ENCODE results near the gene FGFRL1.
"Not testable (repeated sequence)": the region's sequence is repeated elsewhere in the genome, so short reads cannot be mapped to it uniquely, and the experiment has no call there.

FGFRL1 gene

GRCh38 chr4:995311-996026 lies 16.0 kb upstream of the FGFRL1 start:
- Histone ChIP-seq H3K9ac (ENCODE audit: low read depth in 1 of 2, low read length in 2 of 2) (no peak overlapping the region), H3K9me3 (ENCODE audit: control insufficient read depth in 2 of 2, low read length in 2 of 2) (no peaks in the 10 kb centered on the region), H3K4me3 (ENCODE audit: low read length in 2 of 2) (no peak overlapping the region), H3K27ac (ENCODE audit: low read depth in 2 of 2, low read length in 2 of 2) (no peak overlapping the region), H3K27me3 (ENCODE audit: control insufficient read depth in 2 of 2, insufficient read depth in 2 of 2, low read length in 2 of 2) (peaks cover 14 to 30% of the 10 kb centered on the region in 2 donors), H3K36me3 (ENCODE audit: control insufficient read depth in 2 of 2, insufficient read depth in 2 of 2, low read length in 2 of 2) (no peaks in the 10 kb centered on the region), H3K4me1 (ENCODE audit: control insufficient read depth in 2 of 2, insufficient read depth in 2 of 2, low read length in 2 of 2) (peaks cover 24 to 30% of the 10 kb centered on the region in 2 donors)

GRCh38 chr4:996030-996996 lies 15.1 kb upstream of the FGFRL1 start:
- no peak overlapping the region for H3K9ac ChIP-seq (ENCODE audit: low read depth in 1 of 2, low read length in 2 of 2)
- H3K27me3 ChIP-seq (ENCODE audit: control insufficient read depth in 2 of 2, insufficient read depth in 2 of 2, low read length in 2 of 2) = peaks cover 16 to 39% of the 10 kb centered on the region in 2 donors
- peaks cover 24 to 30% of the 10 kb centered on the region in 2 donors for H3K4me1 ChIP-seq (ENCODE audit: control insufficient read depth in 2 of 2, insufficient read depth in 2 of 2, low read length in 2 of 2)
- H3K4me3 ChIP-seq (ENCODE audit: low read length in 2 of 2) = no peak overlapping the region
- no peaks in the 10 kb centered on the region for H3K36me3 ChIP-seq (ENCODE audit: control insufficient read depth in 2 of 2, insufficient read depth in 2 of 2, low read length in 2 of 2)
- H3K9me3 ChIP-seq (ENCODE audit: control insufficient read depth in 2 of 2, low read length in 2 of 2) = no peaks in the 10 kb centered on the region
- H3K27ac ChIP-seq (ENCODE audit: low read depth in 2 of 2, low read length in 2 of 2) = no peak overlapping the region

- Histone ChIP-seq H3K36me3 (ENCODE audit: control insufficient read depth in 2 of 2, insufficient read depth in 2 of 2, low read length in 2 of 2) (no peaks in the 10 kb centered on the region), H3K4me3 (ENCODE audit: low read length in 2 of 2) (no peak overlapping the region), H3K27ac (ENCODE audit: low read depth in 2 of 2, low read length in 2 of 2) (no peak overlapping the region), H3K9ac (ENCODE audit: low read depth in 1 of 2, low read length in 2 of 2) (no peak overlapping the region), H3K27me3 (ENCODE audit: control insufficient read depth in 2 of 2, insufficient read depth in 2 of 2, low read length in 2 of 2) (peaks cover 22 to 46% of the 10 kb centered on the region in 2 donors), H3K4me1 (ENCODE audit: control insufficient read depth in 2 of 2, insufficient read depth in 2 of 2, low read length in 2 of 2) (peaks cover 25 to 27% of the 10 kb centered on the region in 2 donors), H3K9me3 (ENCODE audit: control insufficient read depth in 2 of 2, low read length in 2 of 2) (no peaks in the 10 kb centered on the region)
Observed at GRCh38 chr4:996997-997374, 14.4 kb upstream of the FGFRL1 start.

GRCh38 chr4:997375-998071 lies 13.9 kb upstream of the FGFRL1 start:
- H3K27ac ChIP-seq (ENCODE audit: low read depth in 2 of 2, low read length in 2 of 2) = no peak overlapping the region

GRCh38 chr4:998096-998691 lies 13.2 kb upstream of the FGFRL1 start:
- peaks cover 15 to 16% of the 10 kb centered on the region in 2 donors for H3K4me1 ChIP-seq (ENCODE audit: control insufficient read depth in 2 of 2, insufficient read depth in 2 of 2, low read length in 2 of 2)
- no peak overlapping the region for H3K9ac ChIP-seq (ENCODE audit: low read depth in 1 of 2, low read length in 2 of 2)
- H3K27ac ChIP-seq (ENCODE audit: low read depth in 2 of 2, low read length in 2 of 2) = no peak overlapping the region
- H3K9me3 ChIP-seq (ENCODE audit: control insufficient read depth in 2 of 2, low read length in 2 of 2) = no peaks in the 10 kb centered on the region
- H3K4me3 ChIP-seq (ENCODE audit: low read length in 2 of 2) = no peak overlapping the region
- no peaks in the 10 kb centered on the region for H3K36me3 ChIP-seq (ENCODE audit: control insufficient read depth in 2 of 2, insufficient read depth in 2 of 2, low read length in 2 of 2)
- peaks cover 26 to 51% of the 10 kb centered on the region in 2 donors for H3K27me3 ChIP-seq (ENCODE audit: control insufficient read depth in 2 of 2, insufficient read depth in 2 of 2, low read length in 2 of 2)

More at GRCh38 chr4:997375-998071, 13.9 kb upstream of the FGFRL1 start:
- Histone ChIP-seq H3K4me3 (ENCODE audit: low read length in 2 of 2) (no peak overlapping the region), H3K4me1 (ENCODE audit: control insufficient read depth in 2 of 2, insufficient read depth in 2 of 2, low read length in 2 of 2) (peaks cover 21 to 22% of the 10 kb centered on the region in 2 donors), H3K36me3 (ENCODE audit: control insufficient read depth in 2 of 2, insufficient read depth in 2 of 2, low read length in 2 of 2) (no peaks in the 10 kb centered on the region), H3K9ac (ENCODE audit: low read depth in 1 of 2, low read length in 2 of 2) (no peak overlapping the region), H3K9me3 (ENCODE audit: control insufficient read depth in 2 of 2, low read length in 2 of 2) (no peaks in the 10 kb centered on the region), H3K27me3 (ENCODE audit: control insufficient read depth in 2 of 2, insufficient read depth in 2 of 2, low read length in 2 of 2) (peaks cover 26 to 49% of the 10 kb centered on the region in 2 donors)

- H3K27ac ChIP-seq (ENCODE audit: low read depth in 2 of 2, low read length in 2 of 2); H3K4me1 ChIP-seq (ENCODE audit: control insufficient read depth in 2 of 2, insufficient read depth in 2 of 2, low read length in 2 of 2); H3K4me3 ChIP-seq (ENCODE audit: low read length in 2 of 2); H3K36me3 ChIP-seq (ENCODE audit: control insufficient read depth in 2 of 2, insufficient read depth in 2 of 2, low read length in 2 of 2); H3K9ac ChIP-seq (ENCODE audit: low read depth in 1 of 2, low read length in 2 of 2); H3K9me3 ChIP-seq (ENCODE audit: control insufficient read depth in 2 of 2, low read length in 2 of 2): not testable (repeated sequence)
- H3K27me3 ChIP-seq (ENCODE audit: control insufficient read depth in 2 of 2, insufficient read depth in 2 of 2, low read length in 2 of 2) = peaks cover 32 to 63% of the 10 kb centered on the region in 2 donors
Observed at GRCh38 chr4:999240-999863, 12.1 kb upstream of the FGFRL1 start.

- Histone ChIP-seq H3K4me3 (ENCODE audit: low read length in 2 of 2) (no peak overlapping the region), H3K27me3 (ENCODE audit: control insufficient read depth in 2 of 2, insufficient read depth in 2 of 2, low read length in 2 of 2) (peaks cover 36 to 69% of the 10 kb centered on the region in 2 donors), H3K36me3 (ENCODE audit: control insufficient read depth in 2 of 2, insufficient read depth in 2 of 2, low read length in 2 of 2) (no peaks in the 10 kb centered on the region), H3K27ac (ENCODE audit: low read depth in 2 of 2, low read length in 2 of 2) (no peak overlapping the region), H3K9ac (ENCODE audit: low read depth in 1 of 2, low read length in 2 of 2) (no peak overlapping the region), H3K9me3 (ENCODE audit: control insufficient read depth in 2 of 2, low read length in 2 of 2) (no peaks in the 10 kb centered on the region), H3K4me1 (ENCODE audit: control insufficient read depth in 2 of 2, insufficient read depth in 2 of 2, low read length in 2 of 2) (peaks cover 7% of the 10 kb centered on the region in 2 donors)
Observed at GRCh38 chr4:999882-1000425, 11.5 kb upstream of the FGFRL1 start.

GRCh38 chr4:1000686-1001260 lies 10.7 kb upstream of the FGFRL1 start:
- Histone ChIP-seq H3K9me3 (ENCODE audit: control insufficient read depth in 2 of 2, low read length in 2 of 2) (no peaks in the 10 kb centered on the region), H3K27me3 (ENCODE audit: control insufficient read depth in 2 of 2, insufficient read depth in 2 of 2, low read length in 2 of 2) (peaks cover 42 to 76% of the 10 kb centered on the region in 2 donors)

GRCh38 chr4:1001561-1002130 lies 9.8 kb upstream of the FGFRL1 start:
- H3K9me3 ChIP-seq (ENCODE audit: control insufficient read depth in 2 of 2, low read length in 2 of 2) = no peaks in the 10 kb centered on the region
- no peak overlapping the region for H3K9ac ChIP-seq (ENCODE audit: low read depth in 1 of 2, low read length in 2 of 2)
- H3K27ac ChIP-seq (ENCODE audit: low read depth in 2 of 2, low read length in 2 of 2) = no peak overlapping the region
- H3K36me3 ChIP-seq (ENCODE audit: control insufficient read depth in 2 of 2, insufficient read depth in 2 of 2, low read length in 2 of 2) = no peaks in the 10 kb centered on the region
- H3K4me1 ChIP-seq (ENCODE audit: control insufficient read depth in 2 of 2, insufficient read depth in 2 of 2, low read length in 2 of 2) = peaks cover 7% of the 10 kb centered on the region in 2 donors
- peaks cover 44 to 73% of the 10 kb centered on the region in 2 donors for H3K27me3 ChIP-seq (ENCODE audit: control insufficient read depth in 2 of 2, insufficient read depth in 2 of 2, low read length in 2 of 2)
- H3K4me3 ChIP-seq (ENCODE audit: low read length in 2 of 2) = no peak overlapping the region

More at GRCh38 chr4:1000686-1001260, 10.7 kb upstream of the FGFRL1 start:
- Histone ChIP-seq H3K4me1 (ENCODE audit: control insufficient read depth in 2 of 2, insufficient read depth in 2 of 2, low read length in 2 of 2) (peaks cover 7% of the 10 kb centered on the region in 2 donors), H3K27ac (ENCODE audit: low read depth in 2 of 2, low read length in 2 of 2) (no peak overlapping the region), H3K9ac (ENCODE audit: low read depth in 1 of 2, low read length in 2 of 2) (no peak overlapping the region), H3K36me3 (ENCODE audit: control insufficient read depth in 2 of 2, insufficient read depth in 2 of 2, low read length in 2 of 2) (no peaks in the 10 kb centered on the region), H3K4me3 (ENCODE audit: low read length in 2 of 2) (no peak overlapping the region)

All from mucosa of rectum (tissue), 2 donors.